Measurements from ENCODE around the gene NSMCE3.

GRCh38 chr15:29262738-29263137 is 6.9 kb downstream of the NSMCE3 start:
- TF ChIP-seq CTCF (IDR thresholded peaks at IDR 0.05; ENCODE audit: low read length) (no peak), EZH2 (optimal IDR thresholded peaks at IDR 0.05; ENCODE audit: low read depth, low read length) (no peak)
